H1 (cell line): ENCODE data around the gene RILPL1. TPM values are rescaled to one million over a fixed set of nuclear protein-coding genes. Genes with fewer than 3 reads are reported as not detected.

ENCODE experiments used
- CTCF ChIA-PET: fragments of 300-600 bp; sonication (Branson Sonifier 250); formaldehyde crosslinking; loops from one replicate; lab custom pipeline; 2021; ENCODE audit not compliant: partially characterized antibody; lab: Charles Lee
- POLR2A ChIA-PET: fragments of 300-600 bp; sonication (Branson Sonifier 250); formaldehyde crosslinking; loops from one replicate; lab custom pipeline; 2021; ENCODE audit warnings: inconsistent platforms; ENCODE audit not compliant: partially characterized antibody; lab: Charles Lee
- DNase-seq, 2 experiments: peaks; one replicate each; pipeline versions ENCODE4 v3.0.0 to v3.0.0-alpha.2; 2010 to 2022; ENCODE audit warnings: low spot score in 2 of 2, low read depth in 1 of 2, mixed read lengths in 1 of 2
- FAIRE-seq: peaks from 2 replicates; lab custom pipeline; 2011; peaks lifted over from hg19 to GRCh38; lab: Jason Lieb, UNC
- H2AFZ ChIP-seq: 2 replicates; pipeline ENCODE4 v1.8.1; 2012; ENCODE audit warnings: low read length, inconsistent platforms
- H2AK5ac ChIP-seq: 2 replicates; pipeline ENCODE4 v1.6.1; 2013; ENCODE audit warnings: low read depth, low read length
- H2BK120ac ChIP-seq: replicated peaks from 2 replicates; pipeline ENCODE3; 2013; ENCODE audit warnings: low read depth, low read length, inconsistent platforms
- H2BK12ac ChIP-seq: 2 replicates; pipeline ENCODE4 v1.6.1; 2013; ENCODE audit warnings: low read depth, low read length
- H2BK15ac ChIP-seq: 2 replicates; pipeline ENCODE4 v1.6.1; 2013; ENCODE audit warnings: low read length
- H2BK20ac ChIP-seq: 2 replicates; pipeline ENCODE4 v1.6.1; 2013; ENCODE audit warnings: low read length
- H2BK5ac ChIP-seq: 2 replicates; pipeline ENCODE4 v1.6.1; 2013; ENCODE audit warnings: low read depth, low read length
- H3K14ac ChIP-seq: 2 replicates; pipeline ENCODE4 v1.6.1; 2013; ENCODE audit warnings: inconsistent platforms; ENCODE audit not compliant: insufficient read length
- H3K18ac ChIP-seq: 2 replicates; pipeline ENCODE4 v1.6.1; 2013; ENCODE audit warnings: low read length; ENCODE audit errors: extremely low read depth
- H3K23ac ChIP-seq: 2 replicates; pipeline ENCODE4 v1.6.1; 2013; ENCODE audit warnings: inconsistent platforms; ENCODE audit not compliant: insufficient read length
- H3K23me2 ChIP-seq: 2 replicates; pipeline ENCODE4 v1.6.1; 2013; ENCODE audit warnings: low read depth, low read length
- H3K27ac ChIP-seq: 2 replicates; pipeline ENCODE4 v1.6.1; 2011; ENCODE audit warnings: low read depth, low read length, inconsistent platforms
- H3K27me3 ChIP-seq, 4 experiments: replicated peaks in 1 of 4; 1 replicate in 1 of 4; 2 replicates in 3 of 4; pipeline versions ENCODE4 v1.6.1 to v1.8.1; 2011 to 2013; ENCODE audit warnings: low read length in 3 of 4, mild to moderate bottlenecking in 3 of 4, inconsistent platforms in 2 of 4, mixed read lengths in 2 of 4, moderate library complexity in 1 of 4; ENCODE audit not compliant: control insufficient read depth in 3 of 4, insufficient read depth in 3 of 4; ENCODE audit errors: extremely low read depth in 1 of 4
- H3K36me3 ChIP-seq, 4 experiments: 2 replicates each; pipeline versions ENCODE4 v1.6.1 to v1.8.1; 2011 to 2013; ENCODE audit warnings: mild to moderate bottlenecking in 4 of 4, low read length in 3 of 4, moderate library complexity in 2 of 4, control low read depth in 1 of 4, inconsistent platforms in 1 of 4; ENCODE audit not compliant: insufficient read depth in 4 of 4, control insufficient read depth in 2 of 4
- H3K4ac ChIP-seq: replicated peaks from 2 replicates; pipeline ENCODE3; 2013; ENCODE audit warnings: low read length, low read depth, mixed read lengths, inconsistent platforms; ENCODE audit not compliant: insufficient read length
- H3K4me1 ChIP-seq, 4 experiments: replicated peaks in 1 of 4; 1 replicate in 1 of 4; 2 replicates in 3 of 4; pipeline versions ENCODE4 v1.6.1 to v1.8.1; 2011 to 2013; ENCODE audit warnings: low read length in 3 of 4, inconsistent platforms in 2 of 4, mixed read lengths in 1 of 4; ENCODE audit not compliant: insufficient read depth in 4 of 4, control insufficient read depth in 3 of 4
- H3K4me2 ChIP-seq, 2 experiments: 2 replicates each; pipeline versions ENCODE4 v1.6.1 to v1.8.1; 2011 to 2013; ENCODE audit warnings: low read depth in 2 of 2, low read length in 2 of 2, control low read depth in 1 of 2, inconsistent platforms in 1 of 2, mild to moderate bottlenecking in 1 of 2; ENCODE audit not compliant: insufficient read depth in 1 of 2
- H3K4me3 ChIP-seq, 4 experiments: fragments of 200-600, 300-600 bp in 1 of 4; sonication (generic), shearing (Covaris generic), sonication (Bioruptor Twin) in 1 of 4; 2 replicates each; pipeline versions ENCODE4 v1.5.1 to v1.8.1; 2011 to 2016; ENCODE audit warnings: low read length in 4 of 4, low read depth in 3 of 4, control low read depth in 2 of 4, inconsistent platforms in 2 of 4, mild to moderate bottlenecking in 2 of 4, mixed read lengths in 1 of 4, moderate library complexity in 1 of 4; ENCODE audit not compliant: insufficient read depth in 2 of 4; ENCODE audit errors: extremely low read depth in 1 of 4
- H3K56ac ChIP-seq: replicated peaks from 2 replicates; pipeline ENCODE3; 2013; ENCODE audit warnings: low read depth, mild to moderate bottlenecking, mixed read lengths, low read length, inconsistent platforms; ENCODE audit not compliant: insufficient read length
- H3K79me1 ChIP-seq: 2 replicates; pipeline ENCODE4 v1.6.1; 2013; ENCODE audit warnings: low read depth, low read length, control low read depth
- H3K79me2 ChIP-seq, 2 experiments: 2 replicates each; pipeline versions ENCODE4 v1.6.1 to v1.8.1; 2012 to 2013; ENCODE audit warnings: low read length in 2 of 2, mild to moderate bottlenecking in 2 of 2, inconsistent platforms in 1 of 2; ENCODE audit not compliant: insufficient read depth in 2 of 2, control insufficient read depth in 1 of 2
- H3K9ac ChIP-seq, 4 experiments: replicated peaks in 1 of 4; 1 replicate in 1 of 4; 2 replicates in 3 of 4; pipeline versions ENCODE4 v1.6.1 to v1.8.1; 2011 to 2013; ENCODE audit warnings: low read depth in 3 of 4, low read length in 3 of 4, control low read depth in 2 of 4, mild to moderate bottlenecking in 2 of 4, moderate library complexity in 2 of 4, inconsistent platforms in 1 of 4; ENCODE audit errors: extremely low read depth in 1 of 4
- H3K9me3 ChIP-seq, 2 experiments: 2 replicates each; pipeline versions ENCODE4 v1.6.1 to v1.8.1; 2012 to 2013; ENCODE audit warnings: mild to moderate bottlenecking in 2 of 2, moderate library complexity in 2 of 2, control low read depth in 1 of 2, inconsistent platforms in 1 of 2, low read depth in 1 of 2, low read length in 1 of 2, mixed read lengths in 1 of 2; ENCODE audit not compliant: insufficient read depth in 2 of 2
- H4K20me1 ChIP-seq, 2 experiments: replicated peaks in 1 of 2; 2 replicates each; pipeline versions ENCODE3 to v1.8.1; 2011 to 2013; ENCODE audit warnings: inconsistent platforms in 2 of 2, low read length in 2 of 2, mild to moderate bottlenecking in 1 of 2; ENCODE audit not compliant: insufficient read depth in 2 of 2, control insufficient read depth in 1 of 2
- H4K5ac ChIP-seq: 2 replicates; pipeline ENCODE4 v1.6.1; 2013; ENCODE audit warnings: low read length, low read depth, mixed read lengths, inconsistent platforms; ENCODE audit not compliant: insufficient read length
- H4K8ac ChIP-seq: 2 replicates; pipeline ENCODE4 v1.8.0; 2013; ENCODE audit warnings: mild to moderate bottlenecking, moderate library complexity, low read length, inconsistent platforms; ENCODE audit not compliant: insufficient read depth; ENCODE audit errors: extremely low read depth
- H4K91ac ChIP-seq: replicated peaks from 2 replicates; pipeline ENCODE3; 2013; ENCODE audit warnings: low read length, mixed read lengths, inconsistent platforms; ENCODE audit not compliant: insufficient read length
- ATF2 ChIP-seq: IDR thresholded peaks from 2 replicates; pipeline ENCODE4 v1.6.1; 2012; ENCODE audit warnings: low read length, inconsistent platforms
- ATF3 ChIP-seq: IDR thresholded peaks from 2 replicates; pipeline ENCODE4 v1.6.1; 2011; ENCODE audit warnings: low read depth, mild to moderate bottlenecking, low read length; ENCODE audit not compliant: insufficient read depth
- FOSL1 ChIP-seq: IDR thresholded peaks from 2 replicates; pipeline ENCODE4 v1.6.1; 2011; ENCODE audit warnings: mild to moderate bottlenecking, low read depth, low read length, moderate library complexity; ENCODE audit not compliant: insufficient read depth
- JUND ChIP-seq: IDR thresholded peaks from 2 replicates; pipeline ENCODE4 v1.6.1; 2011; ENCODE audit warnings: mild to moderate bottlenecking, improper control_type of control experiment, low read length
- MAFK ChIP-seq: IDR thresholded peaks from 2 replicates; pipeline ENCODE4 v1.6.1; 2012; ENCODE audit warnings: low read depth, mild to moderate bottlenecking, improper control_type of control experiment, low read length
- NRF1 ChIP-seq: IDR thresholded peaks from 2 replicates; pipeline ENCODE4 v1.6.1; 2011; ENCODE audit warnings: mild to moderate bottlenecking, low read depth, low read length, improper control_type of control experiment
- PHF8 ChIP-seq: fragments of 200-600 bp; sonication (generic); conservative IDR thresholded peaks from 2 replicates; pipeline ENCODE4 v1.7.1; 2012; ENCODE audit warnings: low read depth, mild to moderate bottlenecking, inconsistent platforms, low read length, moderate library complexity
- SIN3A ChIP-seq, 2 experiments: IDR thresholded peaks in 1 of 2; conservative IDR thresholded peaks in 1 of 2; 2 replicates each; pipeline ENCODE4 v1.6.1; 2011 to 2012; ENCODE audit warnings: low read length in 2 of 2, improper control_type of control experiment in 1 of 2, low read depth in 1 of 2, mild to moderate bottlenecking in 1 of 2
- SIRT6 ChIP-seq: IDR thresholded peaks from one replicate; pipeline ENCODE4 v1.7.1; 2012; ENCODE audit warnings: low read length, inconsistent platforms
- SP1 ChIP-seq: IDR thresholded peaks from 2 replicates; pipeline ENCODE4 v1.6.1; 2011; ENCODE audit warnings: low read depth, low read length
- SP2 ChIP-seq: IDR thresholded peaks from 2 replicates; pipeline ENCODE4 v1.6.1; 2012; ENCODE audit warnings: mild to moderate bottlenecking, low read length, inconsistent platforms
- ZNF274 ChIP-seq: IDR thresholded peaks from 2 replicates; pipeline ENCODE4 v1.7.0; 2012; ENCODE audit warnings: low read length, borderline replicate concordance; ENCODE audit errors: extremely low read depth
- WGBS, 2 experiments: shearing (Covaris generic) in 1 of 2; methylation state at CpG; one replicate each; pipeline versions ENCODE4 v1.1.6 to v1.1.7; 2013 to 2015; ENCODE audit warnings: low lambda C conversion rate in 2 of 2, mixed read lengths in 2 of 2, inconsistent platforms in 1 of 2, low coverage in 1 of 2, missing lambda C conversion rate in 1 of 2; ENCODE audit not compliant: insufficient replicate concordance in 2 of 2, insufficient coverage in 1 of 2, insufficient read length in 1 of 2; ENCODE audit errors: extremely low coverage in 1 of 2, missing lambda C conversion rate in 1 of 2; 5-methylcytosine and 5-hydroxymethylcytosine counted together
- polyA plus RNA-seq, 7 experiments: library from polyadenylated mRNA; depleted of rRNA in 3 of 7; stranded (reverse) in 5 of 7; unstranded in 2 of 7; fragments of >200 nt in 5 of 7; fragments of 200-250 nt in 2 of 7; gene quantifications; 1 replicate in 5 of 7; 2 replicates in 1 of 7; 4 replicates in 1 of 7; pipeline versions ENCODE4 v1.2.1 to v1.2.3, GENCODE V29; 2011 to 2013; ENCODE audit warnings: missing spikeins in 2 of 7, mixed read lengths in 2 of 7
- total RNA-seq: library from RNA; stranded (reverse); fragmentation: NEBNext Ultra II Directional; extraction: Animal tissue kit (Norgen Biotek cat#: 25700); gene quantifications from 2 replicates; pipeline ENCODE4 v1.2.1, GENCODE V29; 2021

Gene RILPL1
- total and polyA plus RNA-seq, 2 of the 8 experiments (the other 6 are each of a cell fraction or from before 2014, with no cell fraction given): 6.7 to 9.4 TPM

- Histone ChIP-seq H3K4me3 (no peak overlapping the region), H2BK20ac (no peak overlapping the region), H3K14ac (no peak overlapping the region), H2BK5ac (no peak overlapping the region; the same call in 1 of the 2 replicates), H3K4me2 (no peak overlapping the region), H4K5ac (no peak overlapping the region), H3K4ac (no peak overlapping the region), H3K23me2 (no peaks in the 10 kb centered on the region), H3K9ac (no peak overlapping the region), H2BK12ac (no peak overlapping the region), H2AFZ (no peak overlapping the region), H2BK15ac (no peak overlapping the region), H3K56ac (no peak overlapping the region), H3K27ac (no peak overlapping the region), H4K91ac (no peak overlapping the region), H2AK5ac (no peak overlapping the region), H3K4me1 (peaks cover 0 to 9% (median 0%) of the 10 kb centered on the region in 4 experiments; a peak in 4 of 7 replicates), H3K27me3 (no peaks in the 10 kb centered on the region), H4K8ac (no peak overlapping the region), H3K79me1 (no peaks in the 10 kb centered on the region), H3K18ac (no peak overlapping the region), H3K36me3 (no peaks in the 10 kb centered on the region), H3K9me3 (no peaks in the 10 kb centered on the region), H3K23ac (no peak overlapping the region), H2BK120ac (no peak overlapping the region), H4K20me1 (peaks cover 0 to 2% of the 10 kb centered on the region in 2 experiments), H3K79me2 (no peaks in the 10 kb centered on the region)
- FAIRE-seq: no peak
- POLR2A ChIA-PET: no interaction called here
- no peak for DNase-seq
- 91% methylated on average over 10 of the region's 11 CpGs; no CpG with 5 or more reads in 1 of the 2 experiments for WGBS, 2 experiments
- CTCF ChIA-PET: interaction anchor here (0.6 kb wide), 1 partner anchor 925 kb away, joined by 4 read pairs; no protein-coding TSS in a partner anchor
- TF ChIP-seq ZNF274 (no peak), JUND (no peak), PHF8 (no peak), ATF2 (no peak), SP1 (no peak), SIN3A (conservative IDR thresholded peaks at IDR 0.05 in 1 of 2, IDR thresholded peaks at IDR 0.05 in 1 of 2; ENCODE audit: low read depth in 1 of 2, low read length in 2 of 2) (no peak), FOSL1 (no peak), SP2 (no peak), NRF1 (no peak), SIRT6 (no peak), MAFK (no peak), ATF3 (no peak)
Measured at GRCh38 chr12:123491056-123491455, 42.5 kb downstream of the RILPL1 start.
